ENCODE measurements around the gene GFOD1.
"Not testable (repeated sequence)": the region's sequence is repeated elsewhere in the genome, so short reads cannot be mapped to it uniquely, and the experiment has no call there.

The GFOD1 gene

DNA sequence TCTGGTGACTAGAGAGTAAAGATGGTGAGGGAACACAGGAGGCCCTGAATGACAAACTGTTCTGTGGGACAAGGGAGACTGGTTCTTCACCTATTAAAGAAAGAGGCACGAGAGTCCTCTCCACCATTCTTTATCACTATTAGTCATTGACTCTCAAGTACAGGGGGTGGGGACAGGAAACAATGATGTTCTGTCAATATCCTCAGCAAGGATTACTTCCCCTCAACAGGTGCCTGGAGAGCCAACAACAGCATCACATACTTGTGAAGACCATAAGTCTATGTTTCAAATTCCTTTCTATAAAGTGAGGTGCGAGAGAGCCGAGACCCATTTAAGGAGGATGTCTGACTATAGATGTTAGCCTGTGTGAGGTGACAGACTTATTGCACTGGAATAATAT, 86.6 kb downstream of the GFOD1 start:
- no peak overlapping the region for H3K4me3 Mint-ChIP-seq
- H3K27ac Mint-ChIP-seq: no peak overlapping the region
- H3K27me3 Mint-ChIP-seq (ENCODE audit: low read depth): no peaks in the 10 kb centered on the region
- no peaks in the 10 kb centered on the region for H3K36me3 Mint-ChIP-seq (ENCODE audit: low read depth)
- H3K4me1 Mint-ChIP-seq (ENCODE audit: low read depth): peaks cover 9% of the 10 kb centered on the region
- no peaks in the 10 kb centered on the region for H3K9me3 Mint-ChIP-seq

DNA sequence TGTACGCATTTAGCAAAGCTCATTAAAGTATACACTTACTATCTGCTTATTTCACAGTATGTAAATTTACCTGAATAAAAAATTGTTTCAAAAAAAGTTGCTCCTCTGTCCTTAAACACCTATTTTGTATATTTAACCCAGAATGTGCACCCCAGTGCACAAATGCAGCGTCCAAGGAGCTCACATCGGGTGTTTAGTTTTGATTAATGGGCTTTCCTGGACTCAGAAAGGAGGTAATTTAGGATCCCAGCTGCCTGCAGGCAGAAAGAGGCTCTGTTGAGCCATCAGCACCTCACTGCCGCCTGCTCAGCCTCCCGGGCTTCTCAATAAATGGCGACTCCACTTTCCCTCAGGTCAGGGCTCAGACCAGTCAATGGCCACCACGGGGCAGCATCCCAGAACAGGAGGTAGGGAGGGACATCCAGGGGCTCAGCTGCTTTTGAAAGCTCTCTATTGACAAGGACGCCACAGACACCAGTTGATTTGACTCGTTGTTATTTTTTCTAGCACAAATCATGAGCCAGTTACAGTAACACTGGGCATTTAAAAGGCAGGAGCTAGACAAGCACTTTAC, 88.9 kb downstream of the GFOD1 start:
- Mint-ChIP-seq H3K9me3 (no peaks in the 10 kb centered on the region), H3K36me3 (ENCODE audit: low read depth) (no peaks in the 10 kb centered on the region), H3K4me3 (no peak overlapping the region), H3K27ac (no peak overlapping the region), H3K4me1 (ENCODE audit: low read depth) (peaks cover 9% of the 10 kb centered on the region), H3K27me3 (ENCODE audit: low read depth) (no peaks in the 10 kb centered on the region)

DNA sequence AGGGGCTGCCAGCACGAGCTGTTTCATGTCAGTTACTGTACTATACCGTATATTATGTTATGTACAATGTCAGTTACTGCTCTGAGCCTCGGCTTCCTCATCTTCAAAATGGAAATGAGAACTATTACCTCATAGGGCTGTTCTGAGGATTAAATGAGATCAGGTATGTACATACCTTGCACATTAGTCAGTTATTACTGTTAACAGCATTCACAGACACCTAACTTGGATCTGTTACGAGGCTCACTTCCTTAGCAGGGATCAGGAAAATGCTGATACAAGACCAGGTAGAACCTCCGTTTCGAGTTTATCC, 89.4 kb downstream of the GFOD1 start:
- Mint-ChIP-seq H3K4me3 (no peak overlapping the region), H3K9me3 (no peaks in the 10 kb centered on the region), H3K4me1 (ENCODE audit: low read depth) (peaks cover 9% of the 10 kb centered on the region), H3K36me3 (ENCODE audit: low read depth) (no peaks in the 10 kb centered on the region), H3K27ac (no peak overlapping the region), H3K27me3 (ENCODE audit: low read depth) (no peaks in the 10 kb centered on the region)

DNA sequence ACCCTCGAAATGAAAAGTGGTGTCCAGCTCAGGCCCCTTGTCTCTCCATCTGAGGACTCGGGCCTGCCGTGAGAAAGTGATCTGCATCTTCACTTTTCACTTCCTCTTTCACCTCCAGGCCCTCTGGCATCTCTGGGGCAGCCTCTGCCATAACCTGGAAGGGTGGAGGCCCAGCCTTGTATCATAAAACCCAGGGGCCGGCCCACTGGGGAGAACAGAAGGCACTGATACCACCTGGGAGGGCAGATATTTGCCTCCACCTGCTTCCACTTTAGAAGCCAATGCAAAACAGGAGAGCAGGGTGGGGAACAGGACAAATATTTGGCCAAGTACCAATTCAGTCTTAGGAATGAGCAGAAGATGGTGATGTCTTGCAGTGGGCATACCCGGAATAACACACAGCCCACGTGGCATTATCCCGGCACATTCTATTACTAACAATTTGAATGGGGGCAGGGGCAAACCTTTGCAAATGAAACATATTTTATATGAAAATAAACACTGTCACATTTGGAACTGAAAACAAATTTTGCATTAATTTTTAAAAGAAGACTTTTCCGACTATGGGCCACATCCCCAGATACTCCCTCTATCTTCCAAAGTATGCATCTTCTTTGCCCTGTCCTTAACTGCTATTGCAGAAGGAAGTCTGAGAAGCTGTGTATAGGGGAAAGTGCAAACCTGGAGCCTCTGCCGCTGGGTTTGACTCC, 89.9 kb downstream of the GFOD1 start:
- Mint-ChIP-seq H3K27ac (no peak overlapping the region), H3K4me3 (no peak overlapping the region), H3K9me3 (no peaks in the 10 kb centered on the region), H3K36me3 (ENCODE audit: low read depth) (no peaks in the 10 kb centered on the region), H3K4me1 (ENCODE audit: low read depth) (peaks cover 9% of the 10 kb centered on the region), H3K27me3 (ENCODE audit: low read depth) (no peaks in the 10 kb centered on the region)

DNA sequence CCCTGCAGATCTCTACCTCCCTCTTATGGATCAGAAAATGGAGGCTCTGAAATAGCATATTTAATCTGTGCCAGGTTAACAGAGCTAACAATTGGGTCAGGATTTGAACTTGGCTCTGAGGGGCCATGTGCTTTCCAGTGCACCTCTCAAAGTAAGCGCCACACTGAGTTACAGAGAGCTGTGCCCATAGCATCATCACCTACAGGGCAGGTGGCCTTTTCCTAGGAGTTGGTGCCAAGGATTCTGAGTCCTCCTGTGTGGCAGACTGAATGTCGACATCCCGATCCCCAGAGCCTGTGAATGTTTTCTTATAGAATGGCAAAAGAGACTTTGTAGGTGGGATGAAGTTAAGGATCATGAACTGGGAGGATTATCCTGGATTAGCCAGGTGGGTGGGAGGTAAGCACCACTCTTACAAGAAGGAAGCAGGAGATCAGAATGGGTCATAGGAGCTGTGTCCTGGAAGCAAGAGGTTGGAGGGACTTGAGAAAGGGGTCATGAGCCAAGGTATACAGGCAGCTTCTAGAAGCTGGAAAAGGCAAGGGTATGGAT, 91.1 kb downstream of the GFOD1 start:
- H3K4me1 Mint-ChIP-seq (ENCODE audit: low read depth): peaks cover 9% of the 10 kb centered on the region
- no peaks in the 10 kb centered on the region for H3K27me3 Mint-ChIP-seq (ENCODE audit: low read depth)
- no peaks in the 10 kb centered on the region for H3K36me3 Mint-ChIP-seq (ENCODE audit: low read depth)
- H3K9me3 Mint-ChIP-seq: no peaks in the 10 kb centered on the region
- H3K27ac Mint-ChIP-seq: no peak overlapping the region
- no peak overlapping the region for H3K4me3 Mint-ChIP-seq

DNA sequence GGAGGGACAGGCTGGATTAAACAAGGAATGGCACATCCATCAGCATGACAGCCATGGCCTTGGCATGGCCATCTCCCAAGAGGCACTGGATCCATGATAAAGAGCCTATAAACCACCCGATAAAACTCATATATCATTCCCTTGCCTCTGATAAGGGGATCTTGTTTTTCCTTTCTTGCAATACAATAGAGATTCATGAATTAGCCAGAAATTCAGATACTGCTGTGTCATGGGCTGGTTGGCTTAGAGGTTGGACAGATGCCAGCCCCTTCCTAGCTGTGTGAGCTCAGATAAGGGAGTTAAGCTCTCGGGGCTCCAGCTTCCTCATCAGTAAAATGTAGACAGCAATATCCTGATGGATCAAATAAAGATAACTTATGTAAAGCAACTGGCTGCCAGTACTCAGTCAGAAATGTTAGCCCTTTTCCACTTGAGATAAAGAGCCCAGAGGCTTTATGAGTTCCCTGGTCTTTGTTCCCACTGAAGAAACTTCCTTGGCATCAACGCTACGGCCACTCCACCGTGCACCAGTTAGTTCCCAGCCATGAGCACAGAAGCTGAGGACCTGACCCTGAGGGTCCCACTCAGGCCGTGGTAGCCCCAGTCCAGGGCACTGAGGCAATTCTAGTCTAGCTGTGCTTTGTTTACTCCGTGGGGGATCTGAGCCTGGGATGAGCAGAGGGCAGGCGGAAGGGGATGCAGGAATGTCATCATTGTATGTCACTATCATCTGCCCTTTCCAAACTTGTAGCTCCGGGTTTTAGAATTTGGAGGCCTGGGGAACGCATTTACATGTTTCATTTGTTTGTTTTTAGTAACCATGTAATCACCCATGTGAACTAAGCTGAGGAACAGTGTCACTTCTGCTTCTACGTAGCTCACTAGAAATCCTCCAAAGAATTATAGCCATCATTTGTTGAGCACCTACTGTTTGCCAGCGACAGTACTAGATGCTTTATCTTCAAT, 91.8 kb downstream of the GFOD1 start:
- Mint-ChIP-seq H3K4me1 (ENCODE audit: low read depth) (peaks cover 7% of the 10 kb centered on the region), H3K9me3 (no peaks in the 10 kb centered on the region), H3K36me3 (ENCODE audit: low read depth) (peaks cover under 1% of the 10 kb centered on the region), H3K4me3 (no peak overlapping the region), H3K27me3 (ENCODE audit: low read depth) (no peaks in the 10 kb centered on the region), H3K27ac (no peak overlapping the region)

DNA sequence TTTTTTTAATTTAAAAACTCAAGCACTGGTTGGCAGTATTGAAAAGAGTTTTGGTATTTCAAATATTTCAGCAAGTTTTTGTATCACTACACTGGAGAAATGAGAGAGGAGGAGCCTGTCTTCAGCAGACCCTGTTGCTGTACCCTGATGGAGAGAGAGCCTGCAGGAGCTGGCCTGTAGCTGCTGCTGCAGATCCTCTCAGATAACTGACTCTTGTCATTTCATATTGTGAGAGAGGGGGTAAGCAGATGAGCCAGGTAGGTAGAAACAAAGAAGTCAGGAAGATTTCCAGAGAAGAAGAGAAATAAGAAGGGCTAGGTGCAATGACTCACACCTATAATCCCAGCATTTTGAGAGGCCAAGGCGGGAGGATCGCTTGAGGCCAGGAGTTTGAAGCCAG, 94.9 kb downstream of the GFOD1 start:
- Mint-ChIP-seq H3K4me3 (no peak overlapping the region), H3K36me3 (ENCODE audit: low read depth) (peaks cover 6% of the 10 kb centered on the region), H3K4me1 (ENCODE audit: low read depth) (peaks cover 7% of the 10 kb centered on the region), H3K9me3 (peaks cover 14% of the 10 kb centered on the region), H3K27me3 (ENCODE audit: low read depth) (no peaks in the 10 kb centered on the region), H3K27ac (no peak overlapping the region)

DNA sequence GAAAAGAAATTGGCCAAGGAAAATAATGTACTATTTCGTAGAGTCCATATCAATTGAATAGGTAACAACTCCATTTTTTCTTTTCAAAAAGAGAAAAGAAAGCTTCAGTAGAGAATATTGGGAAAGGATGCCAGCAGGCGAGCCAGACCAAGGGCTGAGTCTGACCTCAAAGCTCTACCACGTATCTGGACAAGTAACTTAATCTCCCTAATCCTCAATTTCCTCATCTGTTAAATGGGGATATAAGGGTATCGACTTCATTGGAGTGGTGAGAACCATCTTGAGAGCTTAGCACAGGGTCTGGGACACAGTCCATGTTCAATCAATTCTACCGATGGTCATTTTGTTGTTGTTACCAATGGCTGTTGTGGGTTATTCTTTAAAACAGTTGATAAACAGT, 95.9 kb downstream of the GFOD1 start:
- Mint-ChIP-seq H3K4me3 (no peak overlapping the region), H3K27me3 (ENCODE audit: low read depth) (no peaks in the 10 kb centered on the region), H3K27ac (no peak overlapping the region), H3K36me3 (ENCODE audit: low read depth) (peaks cover 6% of the 10 kb centered on the region), H3K4me1 (ENCODE audit: low read depth) (peaks cover 7% of the 10 kb centered on the region), H3K9me3 (peaks cover 14% of the 10 kb centered on the region)

DNA sequence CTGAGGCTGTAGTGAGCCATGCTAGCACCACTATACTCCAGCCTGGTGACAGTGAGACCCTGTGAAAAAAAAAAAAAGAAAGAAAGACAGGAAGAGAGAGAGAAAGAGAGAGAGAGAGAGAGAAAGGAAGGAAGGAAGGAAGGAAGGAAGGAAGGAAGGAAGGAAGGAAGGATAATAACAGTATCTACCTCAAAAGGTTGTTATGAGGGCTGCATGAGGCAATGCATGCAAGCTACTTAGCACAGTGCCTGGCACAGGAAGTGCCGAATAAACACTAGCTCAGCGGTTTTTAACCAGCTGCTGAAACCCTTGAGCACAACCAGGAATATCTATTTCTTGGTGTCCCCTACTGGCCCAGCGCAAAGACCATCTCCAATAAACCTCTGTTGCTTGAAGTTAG, 96.7 kb downstream of the GFOD1 start:
- peaks cover 14% of the 10 kb centered on the region for H3K9me3 Mint-ChIP-seq
- H3K27me3 Mint-ChIP-seq (ENCODE audit: low read depth): no peaks in the 10 kb centered on the region
- H3K4me3 Mint-ChIP-seq: no peak overlapping the region
- H3K27ac Mint-ChIP-seq: no peak overlapping the region
- H3K4me1 Mint-ChIP-seq (ENCODE audit: low read depth): peaks cover 4% of the 10 kb centered on the region
- H3K36me3 Mint-ChIP-seq (ENCODE audit: low read depth): peaks cover 6% of the 10 kb centered on the region

DNA sequence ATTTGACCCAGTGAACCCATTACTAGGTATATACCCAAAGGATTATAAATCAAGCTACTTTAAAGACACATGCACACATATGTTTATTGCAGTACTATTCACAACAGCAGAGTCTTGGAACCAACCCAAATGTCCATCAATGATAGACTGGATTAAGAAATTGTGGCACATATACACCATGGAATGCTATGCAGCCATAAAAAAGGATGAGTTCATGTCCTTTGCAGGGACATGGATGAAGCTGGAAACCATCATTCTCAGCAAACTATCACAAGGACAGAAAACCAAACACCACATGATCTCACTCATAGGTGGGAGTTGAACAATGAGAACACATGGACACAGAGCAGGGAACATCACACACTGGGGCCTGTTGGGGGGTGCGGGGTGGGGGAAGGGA, 98.2 kb downstream of the GFOD1 start:
- not testable (repeated sequence) for H3K27ac Mint-ChIP-seq; H3K36me3 Mint-ChIP-seq (ENCODE audit: low read depth); H3K4me3 Mint-ChIP-seq; H3K27me3 Mint-ChIP-seq (ENCODE audit: low read depth); H3K4me1 Mint-ChIP-seq (ENCODE audit: low read depth)
- peaks cover 14% of the 10 kb centered on the region for H3K9me3 Mint-ChIP-seq

DNA sequence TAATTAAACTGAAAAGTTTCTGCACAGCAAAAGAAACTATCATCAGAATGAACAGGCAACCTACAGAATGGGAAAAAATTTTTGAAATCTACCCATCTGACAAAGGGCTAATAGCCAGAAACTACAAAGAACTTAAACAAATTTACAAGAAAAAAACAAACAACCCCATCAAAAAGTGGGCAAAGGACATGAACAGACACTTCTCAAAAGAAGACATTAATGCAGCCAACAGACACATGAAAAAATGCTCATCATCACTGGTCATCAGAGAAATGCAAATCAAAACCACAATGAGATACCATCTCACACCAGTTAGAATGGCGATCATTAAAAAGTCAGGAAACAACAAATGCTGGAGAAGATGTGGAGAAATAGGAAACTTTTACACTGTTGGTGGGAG, 98.6 kb downstream of the GFOD1 start:
- H3K4me1 Mint-ChIP-seq (ENCODE audit: low read depth); H3K27me3 Mint-ChIP-seq (ENCODE audit: low read depth); H3K4me3 Mint-ChIP-seq; H3K36me3 Mint-ChIP-seq (ENCODE audit: low read depth); H3K27ac Mint-ChIP-seq: not testable (repeated sequence)
- H3K9me3 Mint-ChIP-seq: peaks cover 14% of the 10 kb centered on the region

DNA sequence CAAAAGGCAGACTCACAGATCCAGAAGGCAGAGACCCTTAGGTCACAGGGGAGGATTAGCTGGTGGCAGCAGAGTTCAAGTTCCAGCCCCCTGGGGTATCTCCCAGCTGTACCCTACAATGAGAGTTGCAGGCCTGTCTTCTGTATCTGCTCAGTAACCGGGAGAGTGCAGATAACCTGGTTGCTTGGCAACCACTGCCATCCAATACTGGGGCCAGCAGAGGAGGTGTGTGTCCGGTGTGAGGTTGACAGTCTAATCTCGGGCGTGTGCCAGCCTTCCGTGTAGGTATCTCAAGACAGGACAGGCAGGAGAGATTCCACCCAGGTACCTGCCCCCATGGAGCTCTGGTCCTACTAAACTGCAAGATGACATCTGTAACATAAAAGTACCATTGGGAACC, 102.4 kb downstream of the GFOD1 start:
- Mint-ChIP-seq H3K9me3 (peaks cover 13% of the 10 kb centered on the region), H3K4me1 (ENCODE audit: low read depth) (peaks cover 18% of the 10 kb centered on the region), H3K36me3 (ENCODE audit: low read depth) (peaks cover 8% of the 10 kb centered on the region), H3K27me3 (ENCODE audit: low read depth) (no peaks in the 10 kb centered on the region), H3K27ac (no peak overlapping the region), H3K4me3 (no peak overlapping the region)

DNA sequence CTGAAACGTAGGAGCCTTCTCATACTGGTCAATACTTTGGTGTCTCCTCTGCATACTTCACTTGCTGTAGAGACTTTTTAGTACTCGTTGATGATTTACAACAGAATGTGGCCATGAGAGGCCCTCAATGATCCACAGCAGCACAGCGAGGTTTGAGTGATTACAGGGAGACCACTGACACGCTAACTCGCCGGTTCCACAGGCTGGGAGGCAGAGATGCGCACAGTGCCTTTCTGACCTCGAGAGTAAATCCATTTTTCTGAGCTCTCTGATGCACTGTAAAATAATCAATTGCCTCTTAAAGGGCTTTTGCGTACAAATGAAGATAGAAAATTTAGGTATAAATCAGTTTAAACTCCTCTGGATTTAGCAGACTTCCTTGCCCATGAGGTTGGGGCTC, 102.9 kb downstream of the GFOD1 start:
- Mint-ChIP-seq H3K9me3 (peaks cover 9% of the 10 kb centered on the region), H3K36me3 (ENCODE audit: low read depth) (peaks cover 8% of the 10 kb centered on the region), H3K4me3 (no peak overlapping the region), H3K4me1 (ENCODE audit: low read depth) (peaks cover 18% of the 10 kb centered on the region), H3K27me3 (ENCODE audit: low read depth) (no peaks in the 10 kb centered on the region), H3K27ac (no peak overlapping the region)

DNA sequence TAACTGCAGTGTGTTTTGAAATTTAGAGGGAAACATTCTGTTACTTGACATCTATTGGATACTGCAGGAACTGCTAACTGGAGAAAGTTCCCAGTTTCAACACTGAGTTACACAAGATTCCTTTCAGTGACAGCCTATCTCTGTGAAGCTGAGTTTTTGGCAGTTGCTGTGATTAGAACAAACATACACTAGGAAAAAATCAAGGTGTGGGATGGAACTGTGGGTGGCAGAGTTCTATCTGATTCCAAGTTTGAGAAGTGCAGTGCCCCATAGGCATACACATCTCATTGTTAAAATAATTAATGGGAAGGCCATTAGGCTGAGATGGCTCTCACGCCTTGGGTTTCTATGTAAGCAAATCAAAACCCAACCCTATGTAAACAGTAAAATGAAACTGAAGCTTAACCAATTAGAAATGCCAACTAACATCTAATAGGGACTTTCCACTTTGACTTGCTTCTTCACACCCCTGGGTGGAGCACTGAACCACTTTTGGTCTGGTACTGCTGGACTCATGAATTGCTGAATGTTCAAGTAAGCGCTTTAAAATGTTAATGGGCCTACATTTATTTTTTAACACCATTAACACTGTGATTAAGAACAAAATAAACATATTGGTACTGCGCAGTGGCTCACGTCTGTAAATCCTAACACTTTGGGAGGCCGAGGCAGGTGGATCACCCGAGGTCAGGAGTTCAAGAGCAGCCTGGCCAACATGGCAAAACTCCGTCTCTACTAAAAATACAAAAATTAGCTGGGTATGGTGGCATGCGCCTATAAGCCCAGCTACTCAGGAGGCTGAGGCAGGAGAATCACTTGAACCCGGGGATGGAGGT, 103.9 kb downstream of the GFOD1 start:
- Mint-ChIP-seq H3K4me1 (ENCODE audit: low read depth) (peaks cover 18% of the 10 kb centered on the region), H3K27me3 (ENCODE audit: low read depth) (no peaks in the 10 kb centered on the region), H3K4me3 (no peak overlapping the region), H3K27ac (peak overlapping the region; percentile 55), H3K36me3 (ENCODE audit: low read depth) (peaks cover 5% of the 10 kb centered on the region), H3K9me3 (peaks cover 8% of the 10 kb centered on the region)
